ENCODE results near the gene FAM237B. TPM values are rescaled to one million over a fixed set of nuclear protein-coding genes. Genes with fewer than 3 reads are reported as not detected.

Gene FAM237B
- total RNA-seq, 1 donor from 2014 or later = not detected

DNA sequence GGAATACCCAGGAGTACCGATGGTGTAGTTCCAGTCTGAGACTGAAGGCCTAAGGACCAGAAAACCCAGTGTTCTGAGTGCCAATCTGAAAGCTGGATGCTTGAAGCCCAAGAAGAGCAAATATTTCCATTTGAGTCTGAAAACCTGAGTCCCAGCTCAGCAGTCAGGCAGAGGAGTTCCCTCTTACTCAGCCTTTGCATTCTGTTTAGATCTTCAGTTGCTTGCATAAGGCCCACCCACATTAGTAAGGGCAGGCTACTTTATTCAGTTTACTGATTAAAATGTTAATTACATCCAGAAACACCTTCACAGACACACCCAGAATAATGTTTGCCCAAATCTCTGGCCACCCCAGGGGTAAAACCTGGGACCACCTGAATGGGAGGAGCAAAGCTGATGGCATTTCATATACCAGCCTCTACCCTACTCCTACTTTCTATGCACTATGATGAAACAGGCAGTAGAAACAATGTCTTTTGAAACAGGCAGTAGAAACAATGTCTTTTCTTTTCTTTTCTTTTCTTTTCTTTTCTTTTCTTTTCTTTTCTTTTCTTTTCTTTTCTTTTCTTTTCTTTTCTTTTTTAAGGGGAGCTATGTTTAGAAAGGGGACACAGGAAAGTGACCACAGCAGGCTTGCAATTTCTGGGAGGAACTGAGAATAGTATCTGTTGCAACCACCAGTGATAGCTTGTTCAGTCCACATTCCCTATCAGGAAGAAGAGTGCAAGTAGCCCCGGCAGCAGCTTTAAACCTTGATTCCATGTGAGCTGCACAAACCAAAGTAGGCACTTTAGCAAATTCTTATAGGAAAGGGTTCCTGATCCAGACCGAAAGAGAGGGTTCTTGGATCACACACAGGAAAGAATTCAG is 30.6 kb downstream of the FAM237B start:
- DNase-seq (ENCODE audit: low read depth in 2 of 2) = no peak

DNA sequence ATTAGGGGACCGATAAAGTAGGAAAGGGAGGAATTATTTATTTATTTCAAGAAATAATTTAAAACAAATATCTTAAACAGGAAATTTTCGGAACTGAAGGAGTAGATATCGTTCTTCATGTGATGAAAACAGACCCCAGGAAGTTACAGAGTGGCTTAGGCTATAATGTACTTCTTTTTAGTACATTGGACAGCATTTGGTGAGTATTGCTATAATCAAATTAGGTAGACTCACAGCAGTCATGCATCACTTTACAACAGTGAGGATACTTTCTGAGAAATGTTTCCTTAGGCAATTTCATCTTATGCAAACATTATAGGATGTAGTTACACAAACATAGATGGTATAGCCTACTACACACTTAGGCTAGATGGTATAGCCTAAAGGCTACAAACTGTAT is 33.0 kb downstream of the FAM237B start:
- no peak for DNase-seq (ENCODE audit: low read depth in 2 of 2)

DNA sequence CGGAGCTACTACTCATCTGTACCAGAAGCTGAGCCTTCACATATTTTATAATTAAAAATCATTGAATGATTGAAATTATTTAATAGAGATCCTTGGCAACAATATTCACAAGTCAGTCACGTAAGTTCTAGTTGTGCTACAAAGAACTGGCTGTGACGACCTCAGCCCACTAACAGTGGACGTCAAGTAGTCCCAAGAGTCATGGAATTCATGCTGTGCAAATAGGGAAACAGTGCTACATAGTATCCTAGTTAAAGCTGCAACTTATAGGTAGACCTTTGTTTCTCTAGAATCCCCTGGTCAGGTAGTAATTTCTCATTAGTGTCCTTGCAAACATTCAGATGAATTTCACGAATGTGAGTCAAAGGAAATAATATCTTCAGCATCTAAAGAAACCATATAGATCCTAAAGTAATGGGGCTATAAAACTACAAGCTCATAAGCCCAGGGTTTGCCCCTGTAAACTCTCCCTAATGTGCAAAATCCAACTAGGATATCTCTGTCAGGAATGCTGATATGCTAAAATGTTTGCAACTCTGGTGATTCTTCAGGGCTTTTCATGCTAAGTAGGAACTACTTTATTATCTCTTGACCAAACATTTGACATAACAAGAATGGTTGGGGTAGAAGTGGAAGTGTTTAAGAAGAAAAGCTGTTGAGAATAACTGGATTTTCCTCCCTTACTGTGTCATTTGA is 44.9 kb downstream of the FAM237B start:
- no peak for DNase-seq (ENCODE audit: low read depth in 2 of 2)

DNA sequence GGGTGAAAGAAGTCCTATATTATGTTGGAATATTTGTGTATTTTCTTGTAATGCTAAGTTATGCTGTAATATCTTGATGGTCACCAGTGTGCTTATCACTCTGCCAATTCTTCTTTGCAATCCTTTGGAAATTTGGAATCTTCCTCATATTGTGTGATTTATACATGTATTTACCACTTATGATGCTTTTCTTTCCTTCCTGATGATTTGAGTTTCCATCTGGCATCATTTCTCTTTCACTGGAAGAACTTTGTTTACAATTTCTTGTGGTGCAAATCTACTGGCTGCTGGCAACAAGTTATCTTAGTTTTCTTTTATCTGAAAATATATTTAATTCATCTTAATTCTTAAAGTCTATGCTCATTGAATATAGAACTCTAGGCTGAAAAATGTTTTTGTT is 46.9 kb downstream of the FAM237B start:
- DNase-seq (ENCODE audit: low read depth in 2 of 2) = no peak

DNA sequence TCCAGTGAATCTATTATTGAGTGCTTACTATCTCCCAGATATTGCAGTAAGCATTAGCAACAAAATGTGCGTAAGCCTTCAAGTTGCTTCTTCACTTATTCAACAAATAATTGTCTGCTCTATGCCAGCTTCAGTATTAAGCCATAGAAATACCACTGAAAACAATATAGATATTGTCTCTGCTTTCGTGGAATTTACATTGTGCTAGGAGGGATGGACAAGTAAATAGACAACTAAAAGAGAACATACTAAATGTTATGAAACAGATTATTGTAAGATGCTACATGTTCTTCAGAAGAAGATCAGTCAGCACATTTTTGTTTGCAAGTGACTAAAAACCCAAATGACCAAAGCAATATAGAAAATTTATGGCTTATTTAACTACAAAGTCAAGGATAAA is 48.9 kb downstream of the FAM237B start:
- no peak for DNase-seq (ENCODE audit: low read depth in 2 of 2)

DNA sequence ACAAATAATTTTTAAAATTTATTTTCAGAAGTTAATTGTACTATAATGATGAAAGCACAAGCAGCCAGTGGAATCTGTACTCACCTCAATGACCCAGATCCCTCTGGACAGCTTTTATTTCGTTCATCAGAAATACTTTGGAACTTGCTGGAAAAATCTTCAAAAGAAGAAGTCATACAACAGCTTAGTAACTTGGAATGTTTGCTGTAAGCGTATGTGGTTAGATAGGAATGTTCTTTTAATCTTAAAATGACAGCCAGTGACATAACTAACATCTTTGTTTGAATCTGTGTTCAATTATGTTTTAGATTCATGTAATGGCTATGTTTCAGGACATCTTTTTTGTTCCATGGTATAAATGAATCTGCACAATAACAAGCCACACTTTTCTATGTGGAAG is 49.4 kb downstream of the FAM237B start:
- no peak for DNase-seq (ENCODE audit: low read depth in 2 of 2)

DNA sequence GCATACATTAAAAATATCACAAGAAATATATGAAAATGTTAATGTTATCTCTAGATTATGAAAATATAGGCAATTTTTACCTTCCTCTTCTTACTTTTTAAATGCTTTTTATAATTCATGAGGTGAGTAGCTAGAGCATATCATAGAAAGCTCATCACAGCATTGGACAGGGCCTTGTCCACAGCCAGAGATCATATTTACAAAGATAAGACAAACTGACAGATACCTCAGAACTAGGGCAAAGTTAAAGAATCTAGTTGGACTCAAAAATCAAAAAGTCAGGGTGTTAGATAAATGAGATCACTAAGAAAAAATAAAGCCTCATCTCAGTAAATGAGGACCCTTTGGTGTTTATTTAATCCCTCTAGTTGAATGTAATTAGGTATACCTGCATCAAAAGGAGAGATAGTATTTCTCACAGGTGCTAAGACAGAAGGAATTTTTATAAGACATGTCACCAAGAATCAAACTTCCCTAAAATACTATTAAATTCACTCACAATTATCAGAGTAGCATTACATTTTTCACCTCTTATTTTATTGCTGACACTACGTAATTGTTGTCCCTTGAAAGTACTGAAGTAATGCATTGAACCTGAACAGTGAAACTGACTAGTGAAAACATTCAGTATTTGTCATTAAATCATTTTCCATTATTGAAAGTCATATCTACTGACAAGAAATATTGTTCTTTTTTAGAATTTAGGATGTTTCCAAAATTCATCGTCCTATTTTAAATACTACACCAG is 50.5 kb downstream of the FAM237B start:
- DNase-seq (ENCODE audit: low read depth in 2 of 2) = no peak

DNA sequence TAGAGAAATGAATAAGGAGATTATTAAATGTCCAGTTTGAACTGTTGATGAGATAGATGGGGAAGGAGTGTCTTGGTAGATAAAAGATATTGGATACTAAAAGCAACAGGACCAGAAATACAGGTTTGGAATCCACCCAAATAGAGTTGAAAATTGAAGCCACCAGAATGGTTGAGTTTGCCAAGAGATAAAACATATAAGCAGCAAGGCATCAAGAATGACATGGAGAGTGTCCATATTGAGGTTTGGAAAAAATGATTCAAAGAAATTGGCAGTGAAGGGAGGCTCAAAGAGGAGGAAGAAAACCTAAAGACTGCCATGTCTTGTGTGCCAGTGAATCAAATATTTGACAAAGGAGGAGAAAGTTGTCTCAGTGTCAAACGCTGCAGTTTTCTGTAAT is 51.9 kb downstream of the FAM237B start:
- DNase-seq (ENCODE audit: low read depth in 2 of 2) = no peak

DNA sequence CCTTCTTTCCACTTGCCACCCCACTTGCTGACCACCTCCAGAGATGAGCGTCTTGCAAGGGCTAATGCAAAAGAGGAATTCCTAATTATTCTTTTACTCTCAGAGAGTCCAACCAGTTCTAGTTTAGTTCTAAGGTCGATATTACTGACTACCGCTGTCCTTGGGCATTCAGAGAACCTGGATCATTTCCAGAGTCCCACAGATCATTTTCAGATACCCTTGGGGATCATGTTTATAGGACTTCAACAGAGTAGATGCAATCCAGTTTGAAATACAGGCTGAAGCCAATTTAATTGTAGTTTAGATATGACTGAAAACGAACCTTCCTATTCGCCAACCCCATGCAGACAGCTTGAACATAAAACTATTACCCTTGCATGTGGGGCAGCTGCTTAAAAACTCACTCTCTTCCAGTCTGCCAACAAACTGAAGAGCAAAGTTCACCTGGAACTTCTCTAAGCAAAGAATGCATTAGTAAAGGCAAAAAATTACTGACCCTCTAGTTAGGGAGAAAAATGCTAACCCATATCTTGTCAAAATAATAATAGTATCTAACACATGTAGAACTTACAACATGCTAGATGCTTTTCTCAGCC is 53.7 kb downstream of the FAM237B start:
- DNase-seq (ENCODE audit: low read depth in 2 of 2) = no peak

DNA sequence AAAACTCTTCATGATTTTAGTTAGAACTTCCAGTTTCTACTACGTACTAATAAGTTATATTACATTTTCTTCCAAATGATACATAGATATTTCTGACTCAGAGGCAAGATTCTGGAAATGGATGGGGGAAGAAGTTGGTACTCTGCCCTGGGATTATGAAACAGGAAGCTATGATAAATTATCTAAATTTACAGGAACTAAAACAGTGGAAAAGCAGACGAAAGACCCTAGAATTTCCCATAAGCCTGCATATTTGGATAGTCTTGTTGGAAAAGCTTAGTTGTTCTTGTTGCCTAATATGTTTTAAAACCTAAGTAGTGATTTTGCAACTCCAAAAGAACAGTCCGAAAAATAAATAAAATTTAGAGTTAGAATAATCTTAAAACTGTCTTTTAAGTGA is 54.3 kb downstream of the FAM237B start:
- peak in 1 of 2 donors; percentile 16 for DNase-seq (ENCODE audit: low read depth in 2 of 2)

Other genes starting within 250 kb of the FAM237B start
- 1.4 and 9.4 TPM in 2 replicates for gene STEAP1, start 166.8 kb downstream of the FAM237B start, total RNA-seq
- gene STEAP2, start 109.6 kb downstream of the FAM237B start, total RNA-seq = 0.13 and 0.64 TPM in 2 replicates
- 0.63 and 0.90 TPM in 2 replicates for gene CFAP69, start 76.1 kb downstream of the FAM237B start, total RNA-seq
- 4.4 and 4.7 TPM in 2 replicates for gene GTPBP10, start 25.4 kb upstream of the FAM237B start, total RNA-seq
- 11.0 and 15.4 TPM in 2 replicates for gene CLDN12, start 82.2 kb upstream of the FAM237B start, total RNA-seq
- gene PTTG1IP2, start 148.3 kb upstream of the FAM237B start, total RNA-seq = not detected in 2 replicates